SU-DHL-6 (cell line): ENCODE data around the gene UPF2.

Experiments
- H2AFZ ChIP-seq: fragments of 200-600 bp; sonication (generic); 2 replicates; pipeline ENCODE4 v1.6.1; 2014; ENCODE audit warnings: low read depth, mild to moderate bottlenecking, moderate library complexity, mixed read lengths, antibody characterized with exemption, low read length; ENCODE audit not compliant: severe bottlenecking
- H3F3A ChIP-seq: fragments of 200-600 bp; shearing (Covaris generic); 2 replicates; pipeline ENCODE4 v1.6.0; 2016; ENCODE audit warnings: antibody characterized with exemption, mild to moderate bottlenecking; ENCODE audit not compliant: insufficient read depth
- H3K27ac ChIP-seq: fragments of 200-600 bp; sonication (generic); 2 replicates; pipeline ENCODE4 v1.5.1; 2016; ENCODE audit warnings: low read depth, mild to moderate bottlenecking, low read length, moderate library complexity, mixed read lengths
- H3K27me3 ChIP-seq: fragments of 200-600 bp; sonication (generic), shearing (Covaris generic); 2 replicates; pipeline ENCODE4 v1.6.0; 2014; ENCODE audit warnings: mild to moderate bottlenecking, low read length
- H3K36me3 ChIP-seq: fragments of 200-600 bp; sonication (generic); 2 replicates; pipeline ENCODE4 v1.6.1; 2014; ENCODE audit warnings: mild to moderate bottlenecking, low read length, mixed read lengths
- H3K4me2 ChIP-seq: fragments of 300-600, 200-600 bp; shearing (Covaris generic), sonication (generic); 2 replicates; pipeline ENCODE4 v1.6.0; 2014; ENCODE audit warnings: low read length, low read depth, mild to moderate bottlenecking; ENCODE audit not compliant: poor library complexity, severe bottlenecking
- H3K4me3 ChIP-seq: fragments of 200-600 bp; sonication (generic); 2 replicates; pipeline ENCODE4 v1.5.1; 2014; ENCODE audit warnings: antibody characterized with exemption, low read length, mild to moderate bottlenecking, mixed read lengths; ENCODE audit not compliant: insufficient read depth, poor library complexity, severe bottlenecking
- H3K79me2 ChIP-seq: fragments of 200-600 bp; sonication (generic); 2 replicates; pipeline ENCODE4 v1.6.1; 2014; ENCODE audit warnings: mild to moderate bottlenecking, low read length, moderate library complexity; ENCODE audit not compliant: insufficient read depth
- H3K9ac ChIP-seq: fragments of 200-600 bp; sonication (generic); 2 replicates; pipeline ENCODE4 v1.7.0; 2014; ENCODE audit warnings: mild to moderate bottlenecking, low read length
- H3K9me2 ChIP-seq: fragments of 200-600 bp; sonication (generic); replicated peaks from 2 replicates; pipeline ENCODE4 v1.6.1; 2014; ENCODE audit warnings: low read length; ENCODE audit not compliant: insufficient read depth
- H3K9me3 ChIP-seq: fragments of 200-600 bp; sonication (generic); 2 replicates; pipeline ENCODE4 v1.6.1; 2014; ENCODE audit warnings: low read length, mixed read lengths; ENCODE audit not compliant: insufficient read depth
- H4K20me1 ChIP-seq: fragments of 200-600 bp; sonication (generic); 2 replicates; pipeline ENCODE4 v1.6.1; 2014; ENCODE audit warnings: low read depth, mild to moderate bottlenecking, antibody characterized with exemption, low read length, moderate library complexity, mixed read lengths
- EZH2phosphoT487 ChIP-seq: fragments of 200-600 bp; sonication (generic), shearing (Covaris generic); conservative IDR thresholded peaks from 2 replicates; pipeline ENCODE4 v1.6.1; 2018; ENCODE audit warnings: mild to moderate bottlenecking, antibody characterized with exemption, low read length, moderate library complexity, mixed read lengths
- TF ChIP-seq, protein P1 (sequence below): fragments of 200-600 bp; sonication (generic); IDR thresholded peaks from one replicate; pipeline ENCODE4 v1.5.1; 2017; ENCODE audit warnings: antibody characterized with exemption, mild to moderate bottlenecking, low read length, moderate library complexity; ENCODE audit not compliant: insufficient read depth, poor library complexity, severe bottlenecking

Gene UPF2

DNA sequence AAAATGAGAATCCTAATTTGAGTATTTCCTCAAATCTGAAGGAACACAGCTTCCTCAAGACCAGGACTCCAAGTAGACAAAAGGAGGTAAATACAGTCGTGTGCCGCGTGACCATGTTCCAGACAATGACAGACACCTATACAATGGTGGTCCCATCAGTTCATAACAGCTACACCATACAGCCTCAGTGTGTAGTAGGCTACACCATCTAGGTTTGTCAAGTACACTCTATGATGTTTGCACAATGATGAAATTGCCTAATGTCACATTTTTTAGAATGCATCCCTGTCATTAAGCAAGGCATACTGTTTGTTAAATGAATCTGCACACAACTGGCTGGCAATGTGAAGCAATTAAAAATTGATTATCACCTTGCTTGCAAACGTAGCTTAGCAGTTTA lies 111.6 kb downstream of the UPF2 start:
- Histone ChIP-seq H3K4me2 (no peak overlapping the region), H3F3A (no peaks in the 10 kb centered on the region), H2AFZ (no peak overlapping the region), H3K27ac (no peak overlapping the region), H3K27me3 (no peaks in the 10 kb centered on the region), H3K4me3 (no peak overlapping the region), H4K20me1 (no peaks in the 10 kb centered on the region), H3K79me2 (no peaks in the 10 kb centered on the region), H3K9me2 (no peaks in the 10 kb centered on the region), H3K9ac (no peak overlapping the region), H3K36me3 (peaks cover 29% of the 10 kb centered on the region; the same call in 1 of the 2 replicates), H3K9me3 (no peaks in the 10 kb centered on the region)
- TF ChIP-seq, protein P1, sequence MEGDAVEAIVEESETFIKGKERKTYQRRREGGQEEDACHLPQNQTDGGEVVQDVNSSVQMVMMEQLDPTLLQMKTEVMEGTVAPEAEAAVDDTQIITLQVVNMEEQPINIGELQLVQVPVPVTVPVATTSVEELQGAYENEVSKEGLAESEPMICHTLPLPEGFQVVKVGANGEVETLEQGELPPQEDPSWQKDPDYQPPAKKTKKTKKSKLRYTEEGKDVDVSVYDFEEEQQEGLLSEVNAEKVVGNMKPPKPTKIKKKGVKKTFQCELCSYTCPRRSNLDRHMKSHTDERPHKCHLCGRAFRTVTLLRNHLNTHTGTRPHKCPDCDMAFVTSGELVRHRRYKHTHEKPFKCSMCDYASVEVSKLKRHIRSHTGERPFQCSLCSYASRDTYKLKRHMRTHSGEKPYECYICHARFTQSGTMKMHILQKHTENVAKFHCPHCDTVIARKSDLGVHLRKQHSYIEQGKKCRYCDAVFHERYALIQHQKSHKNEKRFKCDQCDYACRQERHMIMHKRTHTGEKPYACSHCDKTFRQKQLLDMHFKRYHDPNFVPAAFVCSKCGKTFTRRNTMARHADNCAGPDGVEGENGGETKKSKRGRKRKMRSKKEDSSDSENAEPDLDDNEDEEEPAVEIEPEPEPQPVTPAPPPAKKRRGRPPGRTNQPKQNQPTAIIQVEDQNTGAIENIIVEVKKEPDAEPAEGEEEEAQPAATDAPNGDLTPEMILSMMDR: no peak
- no peak for TF ChIP-seq EZH2phosphoT487

DNA sequence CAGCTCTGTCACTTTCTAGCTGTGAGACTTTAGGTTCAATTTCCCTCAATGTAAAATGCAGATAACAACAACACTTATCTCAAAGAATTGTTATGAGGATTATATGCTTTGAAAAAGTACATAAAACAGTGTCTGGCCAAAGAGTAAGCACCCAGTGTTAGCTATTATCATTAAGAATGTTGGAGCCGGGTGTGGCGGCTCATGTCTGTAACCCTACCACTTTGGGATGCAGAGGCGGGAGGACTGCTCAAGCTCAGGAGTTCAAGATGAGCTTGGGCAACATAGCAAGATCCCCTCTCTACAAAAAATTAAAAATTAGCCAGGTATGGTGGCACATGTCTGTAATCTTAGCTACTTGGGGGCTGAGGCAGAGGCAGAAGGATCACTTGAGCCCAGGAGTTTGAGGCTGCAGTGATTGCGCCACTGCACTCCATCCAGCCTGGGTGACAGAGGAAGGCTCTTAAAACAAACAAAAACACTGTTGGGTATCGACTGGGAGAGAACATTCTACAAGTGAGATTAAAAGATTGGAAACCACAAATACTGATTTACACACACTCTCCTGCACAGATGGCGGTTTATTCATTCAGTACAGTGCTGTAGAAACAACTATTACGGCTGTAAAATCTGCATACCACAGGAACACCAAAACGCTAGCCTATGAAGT lies 112.2 kb downstream of the UPF2 start:
- H3K36me3 ChIP-seq: peaks cover 29% of the 10 kb centered on the region; the same call in 1 of the 2 replicates

DNA sequence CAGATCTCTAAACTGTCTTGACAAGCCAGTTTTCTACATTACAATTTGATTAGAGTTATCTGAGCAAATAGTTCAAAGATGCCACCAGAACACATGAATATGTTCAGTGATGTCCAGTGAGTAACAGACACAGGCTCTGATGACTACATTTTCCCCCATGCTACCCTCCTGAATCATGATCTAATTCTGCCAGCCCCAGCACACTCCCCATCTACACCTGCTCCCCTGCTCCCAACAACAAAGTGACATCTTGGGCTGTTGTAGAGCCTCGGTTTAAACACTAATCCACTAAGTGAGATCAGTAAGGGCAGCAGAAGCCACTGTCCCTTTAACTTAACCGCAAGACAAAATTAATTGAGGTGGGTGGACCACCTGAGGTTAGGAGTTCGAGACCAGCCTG lies 114.9 kb downstream of the UPF2 start:
- H3K9me3 ChIP-seq: no peaks in the 10 kb centered on the region
- no peaks in the 10 kb centered on the region for H3K27me3 ChIP-seq
- H3F3A ChIP-seq: no peaks in the 10 kb centered on the region
- H3K9ac ChIP-seq: no peak overlapping the region
- no peak overlapping the region for H3K4me2 ChIP-seq
- no peak overlapping the region for H2AFZ ChIP-seq
- H4K20me1 ChIP-seq: no peaks in the 10 kb centered on the region
- H3K9me2 ChIP-seq: no peaks in the 10 kb centered on the region
- no peaks in the 10 kb centered on the region for H3K79me2 ChIP-seq
- no peak for TF ChIP-seq EZH2phosphoT487
- TF ChIP-seq, protein P1: no peak
- no peak overlapping the region for H3K27ac ChIP-seq
- peaks cover 32% of the 10 kb centered on the region; the same call in 1 of the 2 replicates for H3K36me3 ChIP-seq
- no peak overlapping the region for H3K4me3 ChIP-seq

More for the DNA sequence above, 112.2 kb downstream of the UPF2 start:
- H3K27me3 ChIP-seq: no peaks in the 10 kb centered on the region
- no peaks in the 10 kb centered on the region for H3K9me2 ChIP-seq
- H3K9ac ChIP-seq: no peak overlapping the region
- no peaks in the 10 kb centered on the region for H3K79me2 ChIP-seq
- H3K4me3 ChIP-seq: no peak overlapping the region
- H3K27ac ChIP-seq: no peak overlapping the region
- no peaks in the 10 kb centered on the region for H3F3A ChIP-seq
- H4K20me1 ChIP-seq: no peaks in the 10 kb centered on the region
- H2AFZ ChIP-seq: no peak overlapping the region
- H3K9me3 ChIP-seq: no peaks in the 10 kb centered on the region
- no peak for TF ChIP-seq EZH2phosphoT487
- TF ChIP-seq, protein P1: no peak
- no peak overlapping the region for H3K4me2 ChIP-seq
